CD1c-positive myeloid dendritic cell (primary cell): ENCODE measurements around the gene ABCC8.

ENCODE experiments used
- DNase-seq: peaks from one replicate; pipeline ENCODE4 v3.0.0-alpha.2; 2016; ENCODE audit errors: extremely low spot score

Gene ABCC8

DNA sequence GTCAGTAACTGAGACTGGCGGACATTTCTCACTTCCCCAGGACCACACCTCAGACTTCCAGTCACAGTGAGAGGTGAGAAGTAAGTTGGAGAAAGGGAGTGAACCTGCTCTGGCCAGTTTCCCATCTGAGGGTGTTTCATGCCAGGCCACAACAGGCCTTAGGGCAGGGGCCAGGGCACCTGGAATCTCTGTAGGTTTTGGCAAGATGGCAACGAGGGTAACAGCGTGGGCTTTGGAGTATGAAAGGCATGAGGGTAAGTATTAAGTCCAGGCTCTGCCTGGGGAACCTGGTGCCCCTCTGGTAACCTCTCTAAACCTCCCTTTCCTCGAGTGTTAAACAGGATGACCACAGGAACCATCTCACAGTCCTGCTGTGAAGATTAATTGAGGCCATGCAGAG, 28.5 kb upstream of the ABCC8 start:
- no peak for DNase-seq

DNA sequence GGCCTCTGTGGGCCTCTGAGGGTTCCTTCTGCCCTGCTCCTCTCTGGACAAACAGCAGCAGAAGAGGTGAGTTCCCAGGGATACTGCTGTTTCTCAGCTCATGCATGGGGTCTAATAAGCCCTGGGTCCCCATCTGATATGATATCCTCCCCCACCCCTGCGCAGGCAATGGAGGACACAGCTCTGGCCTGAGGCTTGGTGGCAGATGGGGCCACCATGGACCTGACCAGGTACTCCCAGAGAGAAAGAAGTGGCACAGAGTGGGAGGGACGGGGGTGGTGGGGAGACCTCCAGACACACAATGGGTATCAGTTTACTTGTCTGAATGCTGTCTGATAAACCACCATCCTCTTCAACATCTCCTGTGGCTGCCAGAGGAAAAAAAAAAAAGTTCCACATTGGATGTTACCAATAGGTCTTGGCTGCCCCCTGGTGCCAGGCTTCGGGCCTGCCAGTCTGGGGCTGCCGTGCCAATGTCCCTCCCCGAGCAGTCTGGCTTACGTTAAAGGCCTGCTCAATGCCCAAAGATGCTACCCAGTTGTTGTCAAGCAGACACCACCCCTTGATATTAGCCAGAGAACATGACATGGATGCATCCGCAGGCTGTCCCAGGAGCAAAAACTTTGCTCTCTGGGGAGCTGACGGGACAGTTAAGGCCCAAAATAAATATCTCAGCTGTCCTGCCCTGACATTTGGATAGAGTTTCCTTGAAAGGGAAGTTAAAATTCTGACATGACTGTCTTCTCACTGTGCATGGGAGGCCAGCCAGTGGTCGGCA, 27.9 kb upstream of the ABCC8 start:
- peak; percentile 78 for DNase-seq

GRCh38 chr11:17502630-17503029, 26.0 kb upstream of the ABCC8 start:
- DNase-seq, result no peak

GRCh38 chr11:17500673-17501072, 24.0 kb upstream of the ABCC8 start:
- DNase-seq, result no peak

- DNase-seq, result no peak
These were observed 21.8 kb upstream of the ABCC8 start for GRCh38 chr11:17498475-17498874.

DNA sequence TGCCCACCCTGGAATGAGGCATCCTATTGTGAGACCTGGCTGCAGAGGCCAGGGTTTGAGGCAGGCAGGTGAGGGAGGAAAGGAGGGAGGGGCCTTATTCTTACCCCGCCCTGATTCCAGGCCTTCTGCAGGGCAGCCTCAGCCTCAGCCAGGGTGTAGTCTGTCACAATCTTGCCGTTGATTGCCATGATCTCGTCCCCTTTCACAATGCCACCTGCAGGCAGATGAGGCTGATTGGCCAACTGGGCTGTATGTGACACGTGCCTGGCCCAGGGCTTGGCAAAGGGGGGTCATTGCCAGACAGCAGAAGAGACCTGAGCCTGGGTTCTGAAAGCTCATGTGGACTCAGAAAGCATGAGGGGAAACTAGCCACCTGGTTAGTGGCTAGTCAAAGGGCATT, 21.4 kb upstream of the ABCC8 start:
- no peak for DNase-seq

DNA sequence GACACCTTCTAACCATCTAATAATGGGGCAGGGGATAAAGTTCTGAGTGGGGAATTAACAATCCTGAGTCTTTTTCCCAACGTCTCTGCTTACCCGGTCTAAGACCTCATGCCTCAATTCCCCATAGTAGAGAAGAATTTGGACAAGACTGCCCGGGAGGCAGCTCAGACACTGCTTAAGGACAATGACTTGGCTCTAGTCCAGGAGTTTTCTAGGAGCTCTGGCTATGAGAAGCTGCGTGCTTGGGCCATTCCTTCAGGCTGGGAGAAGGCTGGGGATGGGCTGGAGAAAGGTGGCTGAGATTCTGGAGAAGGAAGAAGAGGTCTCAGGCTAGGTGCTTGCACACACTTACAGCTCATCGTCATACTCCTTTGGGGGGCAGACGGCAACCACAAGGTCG, 19.8 kb upstream of the ABCC8 start:
- no peak for DNase-seq

- DNase-seq, result no peak
These were observed 17.4 kb upstream of the ABCC8 start for GRCh38 chr11:17494019-17494418.

GRCh38 chr11:17490938-17491337, 14.3 kb upstream of the ABCC8 start:
- no peak for DNase-seq

DNA sequence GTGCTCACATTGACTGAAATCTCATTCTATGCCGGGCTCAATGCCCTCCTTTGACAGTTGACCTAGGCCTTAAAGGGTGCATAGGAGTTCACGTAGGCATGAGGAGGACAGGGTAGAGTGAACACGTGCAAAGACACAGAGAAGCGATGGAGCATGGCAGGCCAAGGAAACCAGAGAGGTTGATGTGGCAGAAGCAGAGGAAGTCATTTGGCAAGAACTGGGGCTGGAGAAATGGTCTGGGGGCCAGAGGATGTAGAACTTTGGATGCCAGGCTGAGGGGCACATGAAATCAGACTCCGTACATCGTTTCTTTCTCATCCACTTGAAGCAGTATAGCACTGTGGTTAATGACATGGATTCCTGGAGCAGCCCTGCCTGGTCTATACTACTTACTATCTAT, 13.6 kb upstream of the ABCC8 start:
- no peak for DNase-seq

- no peak for DNase-seq
These were observed 13.1 kb upstream of the ABCC8 start for GRCh38 chr11:17489751-17490150.

DNA sequence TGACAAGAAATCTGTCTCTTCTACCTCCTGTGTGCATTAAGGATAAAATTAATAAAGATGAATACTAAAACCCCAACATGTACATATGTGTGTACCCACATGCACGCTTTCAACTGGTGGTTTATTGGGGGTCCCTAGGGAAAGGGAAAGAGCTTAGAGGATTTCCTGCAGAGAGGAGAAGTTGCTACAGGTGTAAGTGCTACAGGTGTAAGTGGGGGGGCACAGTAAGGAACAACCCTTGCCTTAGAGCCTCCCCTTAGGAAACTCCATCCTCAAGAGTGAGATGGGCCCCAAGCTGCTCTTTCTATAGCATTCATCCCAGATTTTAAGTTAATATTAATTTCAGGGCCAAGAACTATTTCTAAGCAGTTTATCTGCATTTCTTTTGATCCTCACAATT, 11.9 kb upstream of the ABCC8 start:
- no peak for DNase-seq

DNA sequence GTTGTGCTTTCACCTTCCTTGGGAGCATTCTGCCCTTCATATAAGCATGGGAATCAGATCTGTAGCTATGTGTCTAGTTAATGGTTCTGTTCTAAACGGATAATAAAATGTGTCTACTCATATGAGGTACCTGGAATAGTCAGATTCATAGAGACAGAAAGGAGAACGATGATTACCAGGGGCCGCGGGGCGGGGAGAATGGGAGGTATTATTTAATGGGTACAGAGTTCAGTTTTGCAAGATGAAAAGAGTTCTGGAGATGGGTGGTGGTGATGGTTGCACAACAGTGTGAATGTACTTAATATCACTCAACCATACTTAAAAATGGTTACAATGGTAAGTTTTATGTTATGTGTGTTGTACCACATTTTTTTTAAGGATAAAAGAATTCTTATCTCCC, 10.0 kb upstream of the ABCC8 start:
- no peak for DNase-seq

DNA sequence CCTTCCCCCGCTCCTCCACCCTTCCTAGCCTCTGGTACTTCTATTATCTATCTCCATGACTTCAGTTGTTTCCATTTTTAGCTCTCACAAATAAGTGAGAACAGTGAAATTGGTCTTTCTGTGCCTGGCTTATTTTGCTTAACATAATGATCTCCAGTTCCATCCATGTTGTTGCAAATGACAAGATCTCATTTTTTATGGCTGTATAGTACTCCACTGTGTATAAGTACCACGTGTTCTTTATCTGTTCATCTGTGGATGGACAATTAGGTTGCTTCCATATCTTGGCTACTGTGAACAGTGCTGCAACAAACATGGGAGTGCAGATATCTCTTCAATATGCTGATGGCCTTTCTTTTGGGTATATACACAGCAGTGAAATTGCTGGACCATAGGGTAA, 6.9 kb upstream of the ABCC8 start:
- DNase-seq, result no peak

DNA sequence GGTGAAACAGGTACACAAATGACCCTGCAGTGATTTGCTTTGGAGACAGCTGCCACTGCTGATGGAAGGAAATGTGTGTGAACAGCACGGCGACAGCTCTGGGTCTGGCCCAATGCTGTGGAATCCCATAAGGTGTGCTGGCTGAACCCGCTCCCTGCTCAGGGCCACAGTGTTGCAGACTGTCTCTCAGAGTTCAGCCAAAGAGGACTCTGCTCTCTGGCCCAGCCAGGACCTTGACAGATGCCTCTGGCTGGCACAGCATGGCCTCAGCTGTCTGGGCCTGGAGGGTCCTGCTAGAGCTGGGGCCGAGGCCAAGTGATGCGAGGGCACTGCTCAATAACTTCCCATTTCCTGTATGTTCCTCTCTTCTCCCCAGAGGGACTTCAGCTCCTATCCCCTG, 5.3 kb upstream of the ABCC8 start:
- no peak for DNase-seq

DNA sequence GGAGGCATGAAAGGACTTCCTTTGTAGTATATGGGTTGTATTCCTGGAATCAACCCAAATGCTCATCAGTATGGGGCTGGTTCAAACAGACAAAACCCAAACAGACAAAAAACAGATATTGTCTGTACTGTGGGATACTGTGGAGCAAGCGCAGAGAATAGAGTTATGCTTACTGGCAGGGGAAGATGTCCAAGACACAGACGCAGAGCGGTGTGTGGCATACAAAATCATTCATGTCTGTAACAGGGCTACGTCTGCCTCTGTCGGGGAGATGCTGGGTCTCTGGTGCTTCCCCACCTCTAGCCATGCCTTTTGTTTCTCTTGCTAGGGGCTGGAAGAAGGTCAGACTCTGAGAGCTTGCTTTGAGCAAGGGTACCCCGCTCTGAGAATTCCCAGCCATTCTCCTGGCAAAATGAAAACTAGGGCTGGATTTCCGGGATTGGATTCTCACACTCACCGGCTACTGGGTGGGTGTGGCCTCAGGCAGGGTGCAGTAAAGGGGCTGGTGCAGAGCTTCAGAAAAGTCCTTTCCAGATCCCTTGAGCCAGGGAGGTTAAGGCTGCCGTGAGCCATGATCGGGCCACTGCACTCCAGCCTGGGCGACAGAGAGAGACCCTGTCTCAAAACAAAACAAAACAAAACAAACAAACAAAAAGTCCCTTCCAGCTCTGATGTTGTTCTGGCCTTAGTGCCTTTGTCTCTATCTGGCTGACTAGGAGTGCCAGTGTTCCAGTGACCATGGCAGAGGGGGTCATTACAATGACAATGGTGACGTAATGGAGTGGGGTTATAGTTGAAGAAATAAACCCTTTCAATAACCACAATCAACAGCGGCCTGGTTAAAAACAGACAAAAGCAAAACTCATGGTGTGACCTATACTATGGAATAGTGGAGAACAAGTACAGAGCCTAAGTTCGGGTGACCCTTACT, 2.9 kb upstream of the ABCC8 start:
- no peak for DNase-seq

GRCh38 chr11:17478070-17478469, 1.4 kb upstream of the ABCC8 start:
- DNase-seq, result no peak

GRCh38 chr11:17477361-17477760, 716 bp upstream of the ABCC8 start:
- DNase-seq, result no peak

GRCh38 chr11:17477084-17477333, 364 bp upstream of the ABCC8 start:
- DNase-seq, result no peak

DNA sequence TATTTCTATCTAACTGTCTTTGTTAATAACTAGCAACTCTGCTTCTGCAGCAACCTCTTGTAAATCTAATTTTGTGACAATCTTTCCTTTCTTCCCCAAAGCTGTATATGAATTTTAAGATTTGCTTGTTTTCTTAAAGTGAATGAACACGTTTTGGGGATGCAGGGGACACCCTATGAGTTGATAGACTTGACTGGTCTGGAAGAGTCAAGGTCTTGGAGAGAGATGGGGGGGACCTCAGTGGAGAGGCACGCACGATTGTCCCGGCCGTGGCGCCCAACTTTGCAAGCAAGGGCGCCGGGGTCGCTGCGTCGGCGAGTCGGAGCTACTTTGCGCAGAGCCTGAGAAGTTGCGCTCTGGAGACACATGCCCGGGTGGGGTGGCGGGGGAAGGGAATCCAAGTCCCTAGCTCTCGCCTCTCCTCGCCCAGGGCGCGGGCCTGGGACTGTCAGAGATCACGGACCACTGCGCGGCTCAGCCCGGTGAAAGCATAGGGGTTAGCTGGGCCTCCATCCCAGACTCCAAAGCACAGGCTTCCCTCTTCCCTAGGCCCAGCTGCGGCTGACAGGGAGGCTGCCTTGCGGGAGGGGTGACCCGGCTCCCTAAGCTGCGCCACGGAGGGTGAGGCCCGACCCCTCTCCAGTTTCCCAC, 854 bp downstream of the ABCC8 start:
- no peak for DNase-seq

GRCh38 chr11:17473071-17473744, 3.4 kb downstream of the ABCC8 start:
- DNase-seq, result no peak

- DNase-seq, result no peak
These were observed 4.2 kb downstream of the ABCC8 start for GRCh38 chr11:17472467-17472866.
